Neural cell (in vitro differentiated cells): ENCODE data around the gene TMIGD3. TPM values are rescaled to one million over a fixed set of nuclear protein-coding genes. Genes with fewer than 3 reads are reported as not detected.

Source experiments
- H2AFZ ChIP-seq: fragments of 200-600, 300-800 bp; sonication (generic), shearing (Covaris generic); 2 replicates; pipeline ENCODE4 v1.6.0; 2014; ENCODE audit warnings: low read depth, mild to moderate bottlenecking, antibody characterized with exemption, low read length, moderate library complexity
- H3F3A ChIP-seq: fragments of 200-600 bp; shearing (Covaris generic); 2 replicates; pipeline ENCODE4 v1.6.1; 2016; ENCODE audit warnings: mild to moderate bottlenecking, moderate library complexity, mixed read lengths, antibody characterized with exemption, low read length; ENCODE audit not compliant: insufficient read depth, poor library complexity, severe bottlenecking
- H3K27ac ChIP-seq: fragments of 200-600, 300-800 bp; sonication (generic), shearing (Covaris generic); 2 replicates; pipeline ENCODE4 v1.5.1; 2014; ENCODE audit warnings: mild to moderate bottlenecking, low read length, moderate library complexity
- H3K27me3 ChIP-seq: fragments of 300-800, 200-600 bp; sonication (generic), shearing (Covaris generic); 2 replicates; pipeline ENCODE4 v1.6.0; 2014; ENCODE audit warnings: mild to moderate bottlenecking, low read depth, low read length, moderate library complexity; ENCODE audit not compliant: insufficient read depth
- H3K36me3 ChIP-seq: fragments of 300-800, 200-600 bp; sonication (generic), shearing (Covaris generic); 2 replicates; pipeline ENCODE4 v1.5.1; 2014; ENCODE audit warnings: mild to moderate bottlenecking, antibody characterized with exemption, low read length, moderate library complexity; ENCODE audit not compliant: insufficient read depth
- H3K4me2 ChIP-seq: fragments of 300-800, 200-600 bp; sonication (generic), shearing (Covaris generic); 2 replicates; pipeline ENCODE4 v1.6.0; 2014; ENCODE audit warnings: mild to moderate bottlenecking, low read length
- H3K4me3 ChIP-seq: fragments of 300-800, 200-600 bp; sonication (generic), shearing (Covaris generic); 2 replicates; pipeline ENCODE4 v1.5.1; 2014; ENCODE audit warnings: mild to moderate bottlenecking, low read length, moderate library complexity
- H3K79me2 ChIP-seq: fragments of 200-600 bp; shearing (Covaris generic); replicated peaks from 2 replicates; pipeline ENCODE4 v1.6.0; 2014; ENCODE audit warnings: mild to moderate bottlenecking, low read length, moderate library complexity; ENCODE audit not compliant: insufficient read depth
- H3K9ac ChIP-seq: fragments of 300-800, 200-600 bp; sonication (generic), shearing (Covaris generic); 2 replicates; pipeline ENCODE4 v1.6.1; 2016; ENCODE audit warnings: mild to moderate bottlenecking, low read length, mixed read lengths
- H3K9me2 ChIP-seq: fragments of 200-600 bp; shearing (Covaris generic); 2 replicates; pipeline ENCODE4 v1.6.1; 2016; ENCODE audit warnings: mild to moderate bottlenecking, low read length, mixed read lengths; ENCODE audit not compliant: insufficient read depth
- H3K9me3 ChIP-seq: fragments of 200-600, 300-800 bp; sonication (generic), shearing (Covaris generic); 2 replicates; pipeline ENCODE4 v1.6.1; 2016; ENCODE audit warnings: mild to moderate bottlenecking, mixed run types, low read length, moderate library complexity, mixed read lengths
- H4K20me1 ChIP-seq: fragments of 200-600 bp; shearing (Covaris generic); 2 replicates; pipeline ENCODE4 v1.6.1; 2016; ENCODE audit warnings: mild to moderate bottlenecking, mixed run types; ENCODE audit not compliant: insufficient read depth
- EP300 ChIP-seq: fragments of 450-650 bp; conservative IDR thresholded peaks from 2 replicates; pipeline ENCODE4 v1.6.1; 2014; ENCODE audit warnings: antibody characterized with exemption, mild to moderate bottlenecking, moderate library complexity; ENCODE audit not compliant: poor library complexity, severe bottlenecking
- EZH2 ChIP-seq: fragments of 200-600, 300-800 bp; shearing (Covaris generic), sonication (generic); IDR thresholded peaks from 2 replicates; pipeline ENCODE4 v1.6.1; 2014; ENCODE audit warnings: antibody characterized with exemption, low read length, borderline replicate concordance, mild to moderate bottlenecking; ENCODE audit not compliant: insufficient read depth, poor library complexity, severe bottlenecking
- MXI1 ChIP-seq: fragments of 450-650 bp; conservative IDR thresholded peaks from 2 replicates; pipeline ENCODE4 v1.6.1; 2014; ENCODE audit warnings: antibody characterized with exemption, mild to moderate bottlenecking; ENCODE audit not compliant: poor library complexity, severe bottlenecking
- POLR2AphosphoS5 ChIP-seq: IDR thresholded peaks from 2 replicates; pipeline ENCODE4 v1.6.1; 2012
- RAD21 ChIP-seq: fragments of 450-650 bp; conservative IDR thresholded peaks from 2 replicates; pipeline ENCODE4 v1.6.1; 2014; ENCODE audit warnings: antibody characterized with exemption, mild to moderate bottlenecking, moderate library complexity
- SMC3 ChIP-seq: fragments of 450-650 bp; conservative IDR thresholded peaks from 2 replicates; pipeline ENCODE4 v1.6.1; 2014; ENCODE audit warnings: antibody characterized with exemption, mild to moderate bottlenecking, moderate library complexity; ENCODE audit not compliant: poor library complexity
- TAF1 ChIP-seq: IDR thresholded peaks from 2 replicates; pipeline ENCODE4 v1.6.1; 2012; ENCODE audit warnings: low read depth
- polyA plus RNA-seq: library from polyadenylated mRNA; depleted of rRNA; stranded (reverse); fragments of >200 nt; gene quantifications from 2 replicates; pipeline ENCODE4 v1.2.3, GENCODE V29; 2014
- TF ChIP-seq, protein P1 (sequence below): fragments of 450-650 bp; IDR thresholded peaks from 2 replicates; pipeline ENCODE4 v1.5.1; 2014; ENCODE audit warnings: antibody characterized with exemption, mild to moderate bottlenecking, moderate library complexity; ENCODE audit not compliant: poor library complexity, severe bottlenecking
- TF ChIP-seq, protein P2 (sequence below): IDR thresholded peaks from 2 replicates; pipeline ENCODE4 v1.6.1; 2012; ENCODE audit warnings: borderline replicate concordance

The TMIGD3 gene
- polyA plus RNA-seq, 1 donor from 2014 or later: not detected

DNA sequence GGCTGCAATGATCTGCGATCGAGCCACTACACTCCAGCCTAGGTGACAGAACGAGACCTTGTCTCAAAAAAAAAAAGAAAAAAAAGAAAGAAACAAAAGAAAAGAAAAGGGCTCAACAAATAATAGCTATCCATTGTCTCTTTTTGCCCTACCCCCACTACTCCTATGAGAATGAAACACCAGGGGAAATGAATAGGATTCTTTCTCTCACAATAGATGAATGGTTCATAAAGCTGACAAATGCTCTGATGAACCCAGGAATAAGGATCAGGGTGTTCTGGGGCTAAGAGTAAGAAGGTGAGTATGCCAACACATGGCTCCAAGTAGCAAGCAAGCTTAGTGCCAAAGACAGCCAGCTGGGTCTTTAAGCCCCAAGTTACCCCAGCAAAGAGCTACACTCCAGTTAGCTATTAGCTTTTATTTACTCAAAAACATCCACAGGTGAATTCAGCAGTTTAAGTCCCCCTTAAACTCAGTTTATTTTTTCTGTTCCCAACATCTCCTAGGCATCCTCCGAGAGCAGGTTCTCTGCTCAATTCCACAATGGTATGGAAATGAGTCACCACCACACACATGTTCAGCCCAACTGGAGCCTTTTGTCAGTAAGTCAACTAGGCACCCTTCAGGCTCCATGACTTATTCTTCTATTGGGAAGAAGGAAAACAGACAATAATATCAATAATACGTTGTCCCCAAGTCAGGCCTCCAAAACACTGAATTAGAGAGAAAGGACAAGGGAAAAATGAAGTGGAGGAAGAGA, 4.2 kb downstream of the TMIGD3 start:
- Histone ChIP-seq H2AFZ (no peak overlapping the region), H3K27ac (no peak overlapping the region), H3K9ac (no peak overlapping the region), H3K36me3 (no peaks in the 10 kb centered on the region), H3K9me2 (no peaks in the 10 kb centered on the region), H3K4me3 (no peak overlapping the region), H4K20me1 (no peaks in the 10 kb centered on the region), H3K9me3 (no peaks in the 10 kb centered on the region), H3F3A (no peaks in the 10 kb centered on the region), H3K4me2 (no peak overlapping the region), H3K27me3 (no peaks in the 10 kb centered on the region), H3K79me2 (no peaks in the 10 kb centered on the region)
- TF ChIP-seq EP300 (no peak), TAF1 (no peak), MXI1 (no peak), EZH2 (no peak), POLR2AphosphoS5 (no peak), RAD21 (no peak), SMC3 (no peak)
- TF ChIP-seq, protein P1, sequence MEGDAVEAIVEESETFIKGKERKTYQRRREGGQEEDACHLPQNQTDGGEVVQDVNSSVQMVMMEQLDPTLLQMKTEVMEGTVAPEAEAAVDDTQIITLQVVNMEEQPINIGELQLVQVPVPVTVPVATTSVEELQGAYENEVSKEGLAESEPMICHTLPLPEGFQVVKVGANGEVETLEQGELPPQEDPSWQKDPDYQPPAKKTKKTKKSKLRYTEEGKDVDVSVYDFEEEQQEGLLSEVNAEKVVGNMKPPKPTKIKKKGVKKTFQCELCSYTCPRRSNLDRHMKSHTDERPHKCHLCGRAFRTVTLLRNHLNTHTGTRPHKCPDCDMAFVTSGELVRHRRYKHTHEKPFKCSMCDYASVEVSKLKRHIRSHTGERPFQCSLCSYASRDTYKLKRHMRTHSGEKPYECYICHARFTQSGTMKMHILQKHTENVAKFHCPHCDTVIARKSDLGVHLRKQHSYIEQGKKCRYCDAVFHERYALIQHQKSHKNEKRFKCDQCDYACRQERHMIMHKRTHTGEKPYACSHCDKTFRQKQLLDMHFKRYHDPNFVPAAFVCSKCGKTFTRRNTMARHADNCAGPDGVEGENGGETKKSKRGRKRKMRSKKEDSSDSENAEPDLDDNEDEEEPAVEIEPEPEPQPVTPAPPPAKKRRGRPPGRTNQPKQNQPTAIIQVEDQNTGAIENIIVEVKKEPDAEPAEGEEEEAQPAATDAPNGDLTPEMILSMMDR: no peak
- TF ChIP-seq, protein P2, sequence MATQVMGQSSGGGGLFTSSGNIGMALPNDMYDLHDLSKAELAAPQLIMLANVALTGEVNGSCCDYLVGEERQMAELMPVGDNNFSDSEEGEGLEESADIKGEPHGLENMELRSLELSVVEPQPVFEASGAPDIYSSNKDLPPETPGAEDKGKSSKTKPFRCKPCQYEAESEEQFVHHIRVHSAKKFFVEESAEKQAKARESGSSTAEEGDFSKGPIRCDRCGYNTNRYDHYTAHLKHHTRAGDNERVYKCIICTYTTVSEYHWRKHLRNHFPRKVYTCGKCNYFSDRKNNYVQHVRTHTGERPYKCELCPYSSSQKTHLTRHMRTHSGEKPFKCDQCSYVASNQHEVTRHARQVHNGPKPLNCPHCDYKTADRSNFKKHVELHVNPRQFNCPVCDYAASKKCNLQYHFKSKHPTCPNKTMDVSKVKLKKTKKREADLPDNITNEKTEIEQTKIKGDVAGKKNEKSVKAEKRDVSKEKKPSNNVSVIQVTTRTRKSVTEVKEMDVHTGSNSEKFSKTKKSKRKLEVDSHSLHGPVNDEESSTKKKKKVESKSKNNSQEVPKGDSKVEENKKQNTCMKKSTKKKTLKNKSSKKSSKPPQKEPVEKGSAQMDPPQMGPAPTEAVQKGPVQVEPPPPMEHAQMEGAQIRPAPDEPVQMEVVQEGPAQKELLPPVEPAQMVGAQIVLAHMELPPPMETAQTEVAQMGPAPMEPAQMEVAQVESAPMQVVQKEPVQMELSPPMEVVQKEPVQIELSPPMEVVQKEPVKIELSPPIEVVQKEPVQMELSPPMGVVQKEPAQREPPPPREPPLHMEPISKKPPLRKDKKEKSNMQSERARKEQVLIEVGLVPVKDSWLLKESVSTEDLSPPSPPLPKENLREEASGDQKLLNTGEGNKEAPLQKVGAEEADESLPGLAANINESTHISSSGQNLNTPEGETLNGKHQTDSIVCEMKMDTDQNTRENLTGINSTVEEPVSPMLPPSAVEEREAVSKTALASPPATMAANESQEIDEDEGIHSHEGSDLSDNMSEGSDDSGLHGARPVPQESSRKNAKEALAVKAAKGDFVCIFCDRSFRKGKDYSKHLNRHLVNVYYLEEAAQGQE: no peak

DNA sequence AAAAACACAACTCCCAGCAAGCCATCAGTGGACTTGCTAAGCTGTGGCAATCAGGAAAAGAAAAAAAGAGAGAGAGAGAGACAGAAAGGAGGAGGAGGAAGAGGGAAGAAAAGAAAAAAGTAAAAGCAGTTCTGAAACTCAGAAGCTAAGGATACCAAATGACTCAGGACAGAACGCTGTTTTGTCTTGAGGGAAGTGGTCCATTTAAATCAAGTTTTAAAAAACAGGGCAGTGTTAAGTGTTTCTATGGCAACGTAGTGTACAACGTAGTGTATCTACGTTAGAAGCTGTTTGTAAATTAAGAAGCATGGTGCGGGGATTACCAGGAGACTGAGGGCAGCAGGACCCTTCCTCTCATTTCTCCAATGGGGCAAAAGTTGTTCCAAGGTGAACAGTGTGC, 5.8 kb downstream of the TMIGD3 start:
- TF ChIP-seq EZH2: no peak
- no peak for TF ChIP-seq EP300
- no peak for TF ChIP-seq POLR2AphosphoS5
- TF ChIP-seq SMC3: no peak
- TF ChIP-seq MXI1: no peak
- TF ChIP-seq, protein P1: no peak
- TF ChIP-seq, protein P2: no peak
- no peak for TF ChIP-seq TAF1
- TF ChIP-seq RAD21: no peak
- Histone ChIP-seq H3K27ac (no peak overlapping the region), H3K36me3 (no peaks in the 10 kb centered on the region), H3K9me2 (no peaks in the 10 kb centered on the region), H3K27me3 (no peaks in the 10 kb centered on the region), H4K20me1 (no peaks in the 10 kb centered on the region), H3K9ac (no peak overlapping the region), H2AFZ (no peak overlapping the region), H3K79me2 (no peaks in the 10 kb centered on the region), H3K4me2 (no peak overlapping the region), H3F3A (no peaks in the 10 kb centered on the region), H3K4me3 (no peak overlapping the region), H3K9me3 (no peaks in the 10 kb centered on the region)
